ENCODE results near the gene UGT1A10.

DNA sequence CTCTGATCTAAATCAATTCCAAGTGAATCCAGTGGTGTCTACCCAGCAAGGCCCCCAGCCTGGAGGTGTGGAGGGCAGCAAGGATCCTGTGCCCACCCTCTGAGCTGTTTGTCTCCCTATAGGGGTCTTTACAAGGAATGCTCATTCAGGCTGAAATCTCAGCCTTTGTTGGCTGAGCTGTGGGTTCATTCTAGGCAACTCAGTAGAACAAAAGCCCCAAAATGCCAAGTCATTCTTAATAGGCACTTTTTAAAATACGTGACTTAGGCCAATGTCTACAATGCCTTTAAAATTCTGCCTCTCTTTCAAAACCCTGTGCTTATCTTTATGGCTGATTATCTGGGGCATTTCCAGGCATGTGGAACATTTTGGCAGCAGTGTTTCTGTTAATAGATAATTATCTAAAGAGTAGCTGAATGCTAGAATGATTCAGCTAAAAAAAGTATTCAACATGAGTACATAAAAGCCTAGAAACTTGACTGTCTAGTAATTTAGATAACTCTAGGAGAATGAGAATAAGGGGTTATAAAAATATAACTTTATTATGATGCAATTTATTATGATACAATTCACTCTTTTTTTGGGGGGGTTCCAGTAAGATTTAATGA is 63.9 kb downstream of the UGT1A10 start:
- TF ChIP-seq, protein P1, sequence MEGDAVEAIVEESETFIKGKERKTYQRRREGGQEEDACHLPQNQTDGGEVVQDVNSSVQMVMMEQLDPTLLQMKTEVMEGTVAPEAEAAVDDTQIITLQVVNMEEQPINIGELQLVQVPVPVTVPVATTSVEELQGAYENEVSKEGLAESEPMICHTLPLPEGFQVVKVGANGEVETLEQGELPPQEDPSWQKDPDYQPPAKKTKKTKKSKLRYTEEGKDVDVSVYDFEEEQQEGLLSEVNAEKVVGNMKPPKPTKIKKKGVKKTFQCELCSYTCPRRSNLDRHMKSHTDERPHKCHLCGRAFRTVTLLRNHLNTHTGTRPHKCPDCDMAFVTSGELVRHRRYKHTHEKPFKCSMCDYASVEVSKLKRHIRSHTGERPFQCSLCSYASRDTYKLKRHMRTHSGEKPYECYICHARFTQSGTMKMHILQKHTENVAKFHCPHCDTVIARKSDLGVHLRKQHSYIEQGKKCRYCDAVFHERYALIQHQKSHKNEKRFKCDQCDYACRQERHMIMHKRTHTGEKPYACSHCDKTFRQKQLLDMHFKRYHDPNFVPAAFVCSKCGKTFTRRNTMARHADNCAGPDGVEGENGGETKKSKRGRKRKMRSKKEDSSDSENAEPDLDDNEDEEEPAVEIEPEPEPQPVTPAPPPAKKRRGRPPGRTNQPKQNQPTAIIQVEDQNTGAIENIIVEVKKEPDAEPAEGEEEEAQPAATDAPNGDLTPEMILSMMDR (IDR thresholded peaks at IDR 0.05) = no peak
- no peak for TF ChIP-seq POLR2A (IDR thresholded peaks at IDR 0.05)
